ENCODE data around the gene ZFAND3.

The ZFAND3 gene

GRCh38 chr6:38054527-38055202 lies 235.1 kb downstream of the ZFAND3 start:
- Histone ChIP-seq H3K9ac (ENCODE audit: low read length) (no peak overlapping the region), H3K4me1 (ENCODE audit: insufficient read depth, low read length, severe bottlenecking) (peaks cover 3% of the 10 kb centered on the region), H2AFZ (ENCODE audit: low read length) (no peak overlapping the region), H3K36me3 (ENCODE audit: insufficient read depth, low read length) (no peaks in the 10 kb centered on the region), H3K9me3 (ENCODE audit: low read length) (no peaks in the 10 kb centered on the region), H3K79me2 (ENCODE audit: insufficient read depth, low read length) (no peaks in the 10 kb centered on the region), H3K9me2 (ENCODE audit: low read depth, low read length) (no peaks in the 10 kb centered on the region), H3K4me2 (ENCODE audit: low read length) (no peak overlapping the region), H3F3A (ENCODE audit: insufficient read depth, low read length) (no peaks in the 10 kb centered on the region), H4K20me1 (ENCODE audit: insufficient read depth, low read length) (no peaks in the 10 kb centered on the region), H3K4me3 (ENCODE audit: low read depth, low read length, poor library complexity, severe bottlenecking) (no peak overlapping the region), H3K27ac (ENCODE audit: low read depth, low read length, poor library complexity, severe bottlenecking) (no peak overlapping the region), H3K27me3 (ENCODE audit: insufficient read depth, low read length) (no peaks in the 10 kb centered on the region)
- TF ChIP-seq EZH2 (IDR thresholded peaks at IDR 0.05; ENCODE audit: borderline replicate concordance, low read length) = no peak
- TF ChIP-seq, protein P1, sequence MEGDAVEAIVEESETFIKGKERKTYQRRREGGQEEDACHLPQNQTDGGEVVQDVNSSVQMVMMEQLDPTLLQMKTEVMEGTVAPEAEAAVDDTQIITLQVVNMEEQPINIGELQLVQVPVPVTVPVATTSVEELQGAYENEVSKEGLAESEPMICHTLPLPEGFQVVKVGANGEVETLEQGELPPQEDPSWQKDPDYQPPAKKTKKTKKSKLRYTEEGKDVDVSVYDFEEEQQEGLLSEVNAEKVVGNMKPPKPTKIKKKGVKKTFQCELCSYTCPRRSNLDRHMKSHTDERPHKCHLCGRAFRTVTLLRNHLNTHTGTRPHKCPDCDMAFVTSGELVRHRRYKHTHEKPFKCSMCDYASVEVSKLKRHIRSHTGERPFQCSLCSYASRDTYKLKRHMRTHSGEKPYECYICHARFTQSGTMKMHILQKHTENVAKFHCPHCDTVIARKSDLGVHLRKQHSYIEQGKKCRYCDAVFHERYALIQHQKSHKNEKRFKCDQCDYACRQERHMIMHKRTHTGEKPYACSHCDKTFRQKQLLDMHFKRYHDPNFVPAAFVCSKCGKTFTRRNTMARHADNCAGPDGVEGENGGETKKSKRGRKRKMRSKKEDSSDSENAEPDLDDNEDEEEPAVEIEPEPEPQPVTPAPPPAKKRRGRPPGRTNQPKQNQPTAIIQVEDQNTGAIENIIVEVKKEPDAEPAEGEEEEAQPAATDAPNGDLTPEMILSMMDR (IDR thresholded peaks at IDR 0.05; ENCODE audit: low read length) = no peak

DNA sequence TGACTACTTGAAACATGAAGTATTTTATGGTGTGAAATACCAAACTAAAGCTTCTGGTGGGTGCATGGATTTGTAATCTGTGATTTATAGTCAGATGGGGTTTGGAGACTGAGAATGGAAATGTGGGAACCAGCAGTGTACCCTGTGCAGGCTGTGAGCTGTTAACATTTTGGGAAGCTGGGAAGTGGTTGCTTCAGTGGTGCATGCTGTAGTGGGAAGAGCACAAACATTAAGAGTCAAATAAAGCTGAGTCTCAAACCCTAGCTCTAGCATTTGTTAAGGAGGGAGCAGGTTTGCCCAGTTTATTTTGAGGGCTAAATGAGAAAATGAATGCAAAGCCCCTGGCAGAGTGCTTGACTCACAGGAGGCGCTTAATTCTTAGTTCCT lies 235.7 kb downstream of the ZFAND3 start:
- Histone ChIP-seq H3K79me2 (ENCODE audit: insufficient read depth, low read length) (no peaks in the 10 kb centered on the region), H3K9ac (ENCODE audit: low read length) (no peak overlapping the region)
- TF ChIP-seq, protein P1 (IDR thresholded peaks at IDR 0.05; ENCODE audit: low read length) = no peak
- TF ChIP-seq EZH2 (IDR thresholded peaks at IDR 0.05; ENCODE audit: borderline replicate concordance, low read length) = no peak

DNA sequence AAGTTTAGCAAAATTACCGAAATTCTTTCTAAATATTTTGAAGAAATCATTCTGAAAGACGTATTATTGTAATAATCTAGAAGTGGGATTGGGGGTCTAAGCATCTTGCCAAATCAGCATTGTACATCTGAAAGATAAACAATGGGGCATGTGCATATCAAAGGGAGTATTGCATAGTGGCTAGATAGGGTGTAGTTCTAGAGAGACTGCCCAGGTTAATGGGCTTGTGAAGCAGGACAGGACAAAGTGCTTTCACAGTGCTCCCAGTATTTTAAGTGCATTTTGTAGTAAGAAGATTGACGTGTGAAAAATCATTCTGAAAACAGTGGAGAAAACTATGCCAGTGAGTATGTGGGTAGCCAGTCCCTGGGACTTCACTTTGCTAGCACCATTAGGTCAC lies 236.8 kb downstream of the ZFAND3 start:
- H3F3A ChIP-seq (ENCODE audit: insufficient read depth, low read length) = no peaks in the 10 kb centered on the region
- H3K4me1 ChIP-seq (ENCODE audit: insufficient read depth, low read length, severe bottlenecking) = peaks cover 3% of the 10 kb centered on the region
- no peaks in the 10 kb centered on the region for H3K9me3 ChIP-seq (ENCODE audit: low read length)
- no peaks in the 10 kb centered on the region for H4K20me1 ChIP-seq (ENCODE audit: insufficient read depth, low read length)
- H3K36me3 ChIP-seq (ENCODE audit: insufficient read depth, low read length) = no peaks in the 10 kb centered on the region
- H2AFZ ChIP-seq (ENCODE audit: low read length) = no peak overlapping the region
- H3K79me2 ChIP-seq (ENCODE audit: insufficient read depth, low read length) = no peaks in the 10 kb centered on the region
- H3K4me3 ChIP-seq (ENCODE audit: low read depth, low read length, poor library complexity, severe bottlenecking) = no peak overlapping the region
- no peaks in the 10 kb centered on the region for H3K9me2 ChIP-seq (ENCODE audit: low read depth, low read length)
- H3K27me3 ChIP-seq (ENCODE audit: insufficient read depth, low read length) = no peaks in the 10 kb centered on the region
- no peak for TF ChIP-seq EZH2 (IDR thresholded peaks at IDR 0.05; ENCODE audit: borderline replicate concordance, low read length)
- TF ChIP-seq, protein P1 (IDR thresholded peaks at IDR 0.05; ENCODE audit: low read length) = no peak
- no peak overlapping the region for H3K9ac ChIP-seq (ENCODE audit: low read length)
- H3K27ac ChIP-seq (ENCODE audit: low read depth, low read length, poor library complexity, severe bottlenecking) = no peak overlapping the region
- no peak overlapping the region for H3K4me2 ChIP-seq (ENCODE audit: low read length)

More for the DNA sequence above, 235.7 kb downstream of the ZFAND3 start:
- H3K9me3 ChIP-seq (ENCODE audit: low read length) = no peaks in the 10 kb centered on the region
- H4K20me1 ChIP-seq (ENCODE audit: insufficient read depth, low read length) = no peaks in the 10 kb centered on the region
- H3K9me2 ChIP-seq (ENCODE audit: low read depth, low read length) = no peaks in the 10 kb centered on the region
- H2AFZ ChIP-seq (ENCODE audit: low read length) = no peak overlapping the region
- H3K27me3 ChIP-seq (ENCODE audit: insufficient read depth, low read length) = no peaks in the 10 kb centered on the region
- no peak overlapping the region for H3K4me3 ChIP-seq (ENCODE audit: low read depth, low read length, poor library complexity, severe bottlenecking)
- no peak overlapping the region for H3K27ac ChIP-seq (ENCODE audit: low read depth, low read length, poor library complexity, severe bottlenecking)
- no peak overlapping the region for H3K4me2 ChIP-seq (ENCODE audit: low read length)
- no peaks in the 10 kb centered on the region for H3F3A ChIP-seq (ENCODE audit: insufficient read depth, low read length)
- H3K4me1 ChIP-seq (ENCODE audit: insufficient read depth, low read length, severe bottlenecking) = peaks cover 3% of the 10 kb centered on the region
- no peaks in the 10 kb centered on the region for H3K36me3 ChIP-seq (ENCODE audit: insufficient read depth, low read length)

Measured in OCI-LY1 (cell line).